H1 (cell line): ENCODE results near the gene GLRX5.

Experiments
- GTF2F1 ChIP-seq: IDR thresholded peaks from 2 replicates; pipeline ENCODE4 v1.6.1; 2012; ENCODE audit warnings: low read depth, low read length, improper control_type of control experiment, borderline replicate concordance
- SAP30 ChIP-seq: fragments of 300-600 bp; sonication (generic); IDR thresholded peaks from 2 replicates; pipeline ENCODE4 v1.7.1; 2012; ENCODE audit warnings: low read length, moderate library complexity, mild to moderate bottlenecking, inconsistent platforms; ENCODE audit not compliant: insufficient read depth, insufficient replicate concordance
- TF ChIP-seq, protein P1 (sequence below), 3 experiments: IDR thresholded peaks; 1 replicate in 2 of 3; 2 replicates in 1 of 3; pipeline versions ENCODE4 v1.5.1 to v1.6.1; 2011; ENCODE audit warnings: low read length in 3 of 3, mild to moderate bottlenecking in 3 of 3, inconsistent platforms in 2 of 3, low read depth in 1 of 3, moderate library complexity in 1 of 3; ENCODE audit not compliant: insufficient read depth in 1 of 3; ENCODE audit errors: control extremely low read depth in 1 of 3

DNA sequence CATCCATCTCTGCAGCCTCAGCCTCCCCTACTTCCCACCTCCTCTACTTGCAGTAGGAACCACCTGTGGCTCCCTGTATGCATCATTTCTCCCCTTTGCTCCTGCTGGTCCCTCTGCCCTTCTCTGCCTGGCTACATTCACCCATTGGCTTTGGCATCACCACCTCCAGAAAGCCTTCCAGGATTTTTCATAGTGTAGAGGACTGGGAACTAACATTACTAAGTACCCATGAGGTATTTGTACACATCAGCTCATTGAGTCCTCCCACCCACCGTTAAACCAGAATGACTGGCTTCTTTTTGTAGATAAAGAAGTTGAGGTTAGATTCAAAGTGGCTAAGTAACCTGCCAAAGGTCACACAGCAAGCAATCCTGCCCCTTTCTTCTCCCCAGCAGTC, 35.5 kb upstream of the GLRX5 start:
- TF ChIP-seq, protein P1, sequence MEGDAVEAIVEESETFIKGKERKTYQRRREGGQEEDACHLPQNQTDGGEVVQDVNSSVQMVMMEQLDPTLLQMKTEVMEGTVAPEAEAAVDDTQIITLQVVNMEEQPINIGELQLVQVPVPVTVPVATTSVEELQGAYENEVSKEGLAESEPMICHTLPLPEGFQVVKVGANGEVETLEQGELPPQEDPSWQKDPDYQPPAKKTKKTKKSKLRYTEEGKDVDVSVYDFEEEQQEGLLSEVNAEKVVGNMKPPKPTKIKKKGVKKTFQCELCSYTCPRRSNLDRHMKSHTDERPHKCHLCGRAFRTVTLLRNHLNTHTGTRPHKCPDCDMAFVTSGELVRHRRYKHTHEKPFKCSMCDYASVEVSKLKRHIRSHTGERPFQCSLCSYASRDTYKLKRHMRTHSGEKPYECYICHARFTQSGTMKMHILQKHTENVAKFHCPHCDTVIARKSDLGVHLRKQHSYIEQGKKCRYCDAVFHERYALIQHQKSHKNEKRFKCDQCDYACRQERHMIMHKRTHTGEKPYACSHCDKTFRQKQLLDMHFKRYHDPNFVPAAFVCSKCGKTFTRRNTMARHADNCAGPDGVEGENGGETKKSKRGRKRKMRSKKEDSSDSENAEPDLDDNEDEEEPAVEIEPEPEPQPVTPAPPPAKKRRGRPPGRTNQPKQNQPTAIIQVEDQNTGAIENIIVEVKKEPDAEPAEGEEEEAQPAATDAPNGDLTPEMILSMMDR (IDR thresholded peaks at IDR 0.05; ENCODE audit: control extremely low read depth in 1 of 3, insufficient read depth in 1 of 3, low read depth in 1 of 3, low read length in 3 of 3), result no peak
- TF ChIP-seq GTF2F1, result no peak
- no peak for TF ChIP-seq SAP30
